ENCODE data around the gene CEP97. TPM values are rescaled to one million over a fixed set of nuclear protein-coding genes. Genes with fewer than 3 reads are reported as not detected.

The CEP97 gene
- total and polyA plus RNA-seq, 2 experiments from 2014 or later: 5.0 to 19.0 TPM

- H3K4me1 ChIP-seq (ENCODE audit: insufficient read depth): no peaks in the 10 kb centered on the region
- DNase-seq (ENCODE audit: low spot score): no peak
Measured at GRCh38 chr3:101819649-101820206, 95.3 kb downstream of the CEP97 start.

More at GRCh38 chr3:101819649-101820206, 95.3 kb downstream of the CEP97 start:
- peaks cover 4% of the 10 kb centered on the region for H3K27me3 Mint-ChIP-seq (ENCODE audit: insufficient read depth, low read depth, poor library complexity)
- H3K9me2 ChIP-seq (ENCODE audit: insufficient read depth): no peaks in the 10 kb centered on the region
- no peak overlapping the region for H2AFZ ChIP-seq
- H3K4me3 Mint-ChIP-seq: no peak overlapping the region
- no peaks in the 10 kb centered on the region for H3F3A ChIP-seq (replicated peaks; ENCODE audit: low read depth)
- H4K20me1 ChIP-seq (replicated peaks; ENCODE audit: insufficient read depth): no peaks in the 10 kb centered on the region
- no peak overlapping the region for H3K27ac Mint-ChIP-seq
- H3K4me3 ChIP-seq: no peak overlapping the region
- no peaks in the 10 kb centered on the region for H3K27me3 ChIP-seq (ENCODE audit: insufficient read depth)
- peaks cover 3% of the 10 kb centered on the region; the same call in 1 of the 2 replicates for H3K36me3 ChIP-seq (ENCODE audit: insufficient read depth)
- H3K4me1 Mint-ChIP-seq: no peaks in the 10 kb centered on the region
- no peaks in the 10 kb centered on the region for H3K9me3 Mint-ChIP-seq
- no peak overlapping the region for H3K27ac ChIP-seq (ENCODE audit: low read depth)
- no peak for TF ChIP-seq JUNB (IDR thresholded peaks at IDR 0.05; ENCODE audit: unreplicated experiment)
- TF ChIP-seq ZNF462 (CRISPR knock-in tag; IDR thresholded peaks at IDR 0.05): no peak
- ATAC-seq: no peak
- no peaks in the 10 kb centered on the region for H3K79me2 ChIP-seq (replicated peaks; ENCODE audit: insufficient read depth)
- H3K36me3 Mint-ChIP-seq (ENCODE audit: low read depth): 0 out of 3 replicates have a peak, but pooled peaks cover 6% of the 10 kb centered on the region
- no peak overlapping the region for H3K4me2 ChIP-seq

Other genes starting within 250 kb of the CEP97 start
- gene SENP7, start 211.4 kb upstream of the CEP97 start, total RNA-seq (2014; rRNA removed; shearing (Covaris generic)): 9.0 and 11.0 TPM in 2 replicates
- gene SENP7, start 211.4 kb upstream of the CEP97 start, polyA plus RNA-seq (2016; fragmentation: Nextera tagmentation; extraction: Ambion mirVana): 4.5 and 5.0 TPM in 2 replicates
- gene TRMT10C, start 162.7 kb upstream of the CEP97 start, total RNA-seq (2014; rRNA removed; shearing (Covaris generic)): 59.7 and 61.9 TPM in 2 replicates
- gene TRMT10C, start 162.7 kb upstream of the CEP97 start, polyA plus RNA-seq (2016; fragmentation: Nextera tagmentation; extraction: Ambion mirVana): 133 and 145 TPM in 2 replicates
- gene PCNP, start 150.4 kb upstream of the CEP97 start, total RNA-seq (2014; rRNA removed; shearing (Covaris generic)): 134 and 139 TPM in 2 replicates
- 151 and 185 TPM in 2 replicates for gene PCNP, start 150.4 kb upstream of the CEP97 start, polyA plus RNA-seq (2016; fragmentation: Nextera tagmentation; extraction: Ambion mirVana)
- gene ZBTB11, start 47.5 kb upstream of the CEP97 start, total RNA-seq (2014; rRNA removed; shearing (Covaris generic)): 21.3 and 22.4 TPM in 2 replicates
- gene ZBTB11, start 47.5 kb upstream of the CEP97 start, polyA plus RNA-seq (2016; fragmentation: Nextera tagmentation; extraction: Ambion mirVana): 6.5 and 7.7 TPM in 2 replicates
- 681 and 902 TPM in 2 replicates for gene RPL24, start 37.9 kb upstream of the CEP97 start, total RNA-seq (2014; rRNA removed; shearing (Covaris generic))
- 2,092 and 2,216 TPM in 2 replicates for gene RPL24, start 37.9 kb upstream of the CEP97 start, polyA plus RNA-seq (2016; fragmentation: Nextera tagmentation; extraction: Ambion mirVana)
- 20.8 and 26.5 TPM in 2 replicates for gene NXPE3, start 54.6 kb downstream of the CEP97 start, total RNA-seq (2014; rRNA removed; shearing (Covaris generic))
- 11.7 and 13.3 TPM in 2 replicates for gene NXPE3, start 54.6 kb downstream of the CEP97 start, polyA plus RNA-seq (2016; fragmentation: Nextera tagmentation; extraction: Ambion mirVana)
- 13.1 and 18.2 TPM in 2 replicates for gene NFKBIZ, start 124.9 kb downstream of the CEP97 start, total RNA-seq (2014; rRNA removed; shearing (Covaris generic))
- gene NFKBIZ, start 124.9 kb downstream of the CEP97 start, polyA plus RNA-seq (2016; fragmentation: Nextera tagmentation; extraction: Ambion mirVana): 14.1 TPM in 2 replicates